SK-N-MC (cell line): Measurements from ENCODE around the gene CTNNA2.

ENCODE experiments used
- DNase-seq: peaks from one replicate; pipeline ENCODE4 v3.0.0-alpha.2; 2011; ENCODE audit warnings: low read depth, low spot score
- H3K27ac ChIP-seq: fragments of 200-600 bp; sonication (generic); 2 replicates; pipeline ENCODE4 v1.5.1; 2016; ENCODE audit warnings: mixed run types
- H3K36me3 ChIP-seq: fragments of 200-600 bp; sonication (generic); 2 replicates; pipeline ENCODE4 v1.6.1; 2017; ENCODE audit warnings: antibody characterized with exemption, low read length, mixed read lengths; ENCODE audit not compliant: insufficient read depth
- H3K4me3 ChIP-seq: fragments of 200-600 bp; sonication (generic); 2 replicates; pipeline ENCODE4 v1.5.1; 2016
- H3K9ac ChIP-seq: fragments of 200-600 bp; sonication (generic); 2 replicates; pipeline ENCODE4 v1.8.0; 2017; ENCODE audit warnings: mixed run types, mixed read lengths; ENCODE audit not compliant: insufficient read length
- H3K9me3 ChIP-seq: fragments of 200-600 bp; sonication (generic); 2 replicates; pipeline ENCODE4 v1.6.1; 2017; ENCODE audit warnings: low read depth, mild to moderate bottlenecking, antibody characterized with exemption, low read length, moderate library complexity, mixed read lengths
- EZH2 ChIP-seq: fragments of 200-600 bp; sonication (generic); IDR thresholded peaks from one replicate; pipeline ENCODE4 v1.6.1; 2017; ENCODE audit warnings: antibody characterized with exemption
- FOXP2 ChIP-seq: optimal IDR thresholded peaks from 2 replicates; pipeline ENCODE3; 2011; ENCODE audit warnings: mild to moderate bottlenecking, moderate library complexity; ENCODE audit not compliant: insufficient read depth; ENCODE audit errors: extremely low read length, control extremely low read depth
- POLR2AphosphoS5 ChIP-seq: IDR thresholded peaks from 2 replicates; pipeline ENCODE4 v1.6.1; 2012; ENCODE audit warnings: mild to moderate bottlenecking, low read depth, low read length, borderline replicate concordance

CTNNA2 gene

GRCh38 chr2:79874015-79874414 lies 361.2 kb downstream of the CTNNA2 start:
- H3K27ac ChIP-seq = no peak overlapping the region
- H3K9me3 ChIP-seq = no peaks in the 10 kb centered on the region
- no peak for DNase-seq
- H3K9ac ChIP-seq = no peak overlapping the region
- H3K36me3 ChIP-seq = no peaks in the 10 kb centered on the region
- H3K4me3 ChIP-seq = no peak overlapping the region
- no peak for TF ChIP-seq EZH2
- TF ChIP-seq POLR2AphosphoS5 = no peak
- no peak for TF ChIP-seq FOXP2

- H3K36me3 ChIP-seq = no peaks in the 10 kb centered on the region
- no peak overlapping the region for H3K27ac ChIP-seq
- DNase-seq = no peak
- no peaks in the 10 kb centered on the region for H3K9me3 ChIP-seq
- no peak overlapping the region for H3K9ac ChIP-seq
- H3K4me3 ChIP-seq = no peak overlapping the region
- TF ChIP-seq EZH2 (no peak), FOXP2 (no peak), POLR2AphosphoS5 (no peak)
Observed at GRCh38 chr2:79876430-79876829, 363.6 kb downstream of the CTNNA2 start.

- no peak overlapping the region for H3K27ac ChIP-seq
- TF ChIP-seq FOXP2 (no peak), EZH2 (no peak), POLR2AphosphoS5 (no peak)
- H3K4me3 ChIP-seq = no peak overlapping the region
- no peaks in the 10 kb centered on the region for H3K36me3 ChIP-seq
- DNase-seq = no peak
- H3K9me3 ChIP-seq = no peaks in the 10 kb centered on the region
- H3K9ac ChIP-seq = no peak overlapping the region
Observed at GRCh38 chr2:79882548-79882947, 369.7 kb downstream of the CTNNA2 start.

GRCh38 chr2:79887747-79888374 lies 375.0 kb downstream of the CTNNA2 start:
- Histone ChIP-seq H3K27ac (no peak overlapping the region), H3K9ac (no peak overlapping the region), H3K36me3 (no peaks in the 10 kb centered on the region), H3K4me3 (no peak overlapping the region), H3K9me3 (no peaks in the 10 kb centered on the region)
- DNase-seq = peak; percentile 73
- TF ChIP-seq EZH2 = no peak
- TF ChIP-seq FOXP2 = no peak
- no peak for TF ChIP-seq POLR2AphosphoS5

- DNase-seq = no peak
- H3K4me3 ChIP-seq = no peak overlapping the region
- H3K9ac ChIP-seq = no peak overlapping the region
- no peaks in the 10 kb centered on the region for H3K9me3 ChIP-seq
- TF ChIP-seq EZH2 (no peak), FOXP2 (no peak), POLR2AphosphoS5 (no peak)
- H3K36me3 ChIP-seq = no peaks in the 10 kb centered on the region
- H3K27ac ChIP-seq = no peak overlapping the region
Observed at GRCh38 chr2:79892123-79892522, 379.3 kb downstream of the CTNNA2 start.

- no peak overlapping the region for H3K9ac ChIP-seq
- no peak for TF ChIP-seq EZH2
- no peak for TF ChIP-seq POLR2AphosphoS5
- no peaks in the 10 kb centered on the region for H3K36me3 ChIP-seq
Observed at GRCh38 chr2:79899196-79899595, 386.3 kb downstream of the CTNNA2 start.

GRCh38 chr2:79901161-79901560 lies 388.3 kb downstream of the CTNNA2 start:
- H3K36me3 ChIP-seq = no peaks in the 10 kb centered on the region
- no peaks in the 10 kb centered on the region for H3K9me3 ChIP-seq
- no peak overlapping the region for H3K4me3 ChIP-seq
- no peak for DNase-seq
- no peak for TF ChIP-seq FOXP2
- no peak for TF ChIP-seq POLR2AphosphoS5
- no peak for TF ChIP-seq EZH2
- H3K27ac ChIP-seq = 0 out of 2 replicates have a peak overlapping the region, but pooled peaks have one; percentile 17
- H3K9ac ChIP-seq = no peak overlapping the region

More at GRCh38 chr2:79899196-79899595, 386.3 kb downstream of the CTNNA2 start:
- DNase-seq = no peak
- Histone ChIP-seq H3K4me3 (no peak overlapping the region), H3K27ac (no peak overlapping the region), H3K9me3 (no peaks in the 10 kb centered on the region)

- DNase-seq = no peak
- no peaks in the 10 kb centered on the region for H3K36me3 ChIP-seq
- TF ChIP-seq POLR2AphosphoS5 (no peak), FOXP2 (no peak), EZH2 (no peak)
Observed at GRCh38 chr2:79903222-79904000, 390.6 kb downstream of the CTNNA2 start.

More at GRCh38 chr2:79903222-79904000, 390.6 kb downstream of the CTNNA2 start:
- H3K4me3 ChIP-seq = no peak overlapping the region
- H3K9me3 ChIP-seq = no peaks in the 10 kb centered on the region
- no peak overlapping the region for H3K9ac ChIP-seq
- H3K27ac ChIP-seq = no peak overlapping the region
